Neural progenitor cell (in vitro differentiated cells): ENCODE data around the gene PTPRN2. TPM values are rescaled to one million over a fixed set of nuclear protein-coding genes. Genes with fewer than 3 reads are reported as not detected.
A peak's percentile ranks its signal among the peaks of the same experiment; 100 is the strongest.

Experiments used
- DNase-seq: peaks from one replicate; pipeline ENCODE4 v3.0.0-alpha.2; 2016; ENCODE audit warnings: low spot score
- H2AFZ ChIP-seq: fragments of 200-600 bp; sonication (generic); replicated peaks from 2 replicates; pipeline ENCODE4 v1.6.1; 2016; ENCODE audit warnings: antibody characterized with exemption
- H3F3A ChIP-seq: fragments of 200-600 bp; sonication (generic); 2 replicates; pipeline ENCODE4 v1.6.1; 2016; ENCODE audit warnings: antibody characterized with exemption, low read depth
- H3K27ac ChIP-seq: fragments of 200-600 bp; sonication (generic); 2 replicates; pipeline ENCODE4 v1.5.1; 2016; ENCODE audit warnings: mild to moderate bottlenecking
- H3K27me3 ChIP-seq: fragments of 200-600 bp; sonication (generic); 2 replicates; pipeline ENCODE4 v1.6.1; 2016; ENCODE audit warnings: mild to moderate bottlenecking, moderate library complexity
- H3K36me3 ChIP-seq: fragments of 200-600 bp; sonication (generic); 2 replicates; pipeline ENCODE4 v1.5.1; 2016
- H3K4me1 ChIP-seq: fragments of 200-600 bp; sonication (generic); 2 replicates; pipeline ENCODE4 v1.6.1; 2016; ENCODE audit warnings: mixed run types
- H3K4me2 ChIP-seq: fragments of 200-600 bp; sonication (generic); 2 replicates; pipeline ENCODE4 v1.6.1; 2016
- H3K4me3 ChIP-seq: fragments of 200-600 bp; sonication (generic); 2 replicates; pipeline ENCODE4 v1.5.1; 2016
- H3K79me2 ChIP-seq: fragments of 200-600 bp; sonication (generic); 2 replicates; pipeline ENCODE4 v1.6.1; 2016; ENCODE audit warnings: low read depth
- H3K9ac ChIP-seq: fragments of 200-600 bp; sonication (generic); 2 replicates; pipeline ENCODE4 v1.6.1; 2016
- H3K9me3 ChIP-seq: fragments of 200-600 bp; sonication (generic); 2 replicates; pipeline ENCODE4 v1.5.1; 2016; ENCODE audit warnings: low read depth
- H4K20me1 ChIP-seq: fragments of 200-600 bp; sonication (generic); 2 replicates; pipeline ENCODE4 v1.6.1; 2016; ENCODE audit warnings: low read depth
- H3K27ac Mint-ChIP-seq: 3 replicates; pipeline ENCODE4 v1.8.0; 2021; ENCODE audit warnings: mixed read lengths
- H3K27me3 Mint-ChIP-seq: 2 replicates; pipeline ENCODE4 v1.8.0; 2022; ENCODE audit warnings: low read depth, mild to moderate bottlenecking, inconsistent platforms, moderate library complexity, mixed read lengths; ENCODE audit not compliant: insufficient read depth
- H3K36me3 Mint-ChIP-seq: 3 replicates; pipeline ENCODE4 v1.8.0; 2021; ENCODE audit warnings: mixed read lengths
- H3K4me1 Mint-ChIP-seq: 3 replicates; pipeline ENCODE4 v1.8.0; 2021; ENCODE audit warnings: mixed read lengths
- H3K4me3 Mint-ChIP-seq: 3 replicates; pipeline ENCODE4 v1.8.0; 2021; ENCODE audit warnings: mild to moderate bottlenecking, moderate library complexity, mixed read lengths
- H3K9me3 Mint-ChIP-seq: 3 replicates; pipeline ENCODE4 v1.8.0; 2020; ENCODE audit warnings: mixed read lengths
- CTCF ChIP-seq: fragments of 200-600 bp; sonication (generic); IDR thresholded peaks from 2 replicates; pipeline ENCODE4 v1.5.1; 2017; ENCODE audit warnings: antibody characterized with exemption, mild to moderate bottlenecking
- EZH2 ChIP-seq: fragments of 200-600 bp; sonication (generic); IDR thresholded peaks from 2 replicates; pipeline ENCODE4 v1.6.1; 2017; ENCODE audit warnings: antibody characterized with exemption, mild to moderate bottlenecking, moderate library complexity
- EZH2phosphoT487 ChIP-seq: fragments of 200-600 bp; sonication (generic); IDR thresholded peaks from 2 replicates; pipeline ENCODE4 v1.6.1; 2017; ENCODE audit warnings: antibody characterized with exemption
- total RNA-seq: library from RNA; depleted of rRNA; stranded (reverse); fragments of >200 nt; gene quantifications from 2 replicates; pipeline ENCODE4 v1.2.3, GENCODE V29; 2015; ENCODE audit warnings: low replicate concordance

The PTPRN2 gene
- total RNA-seq, 1 donor from 2014 or later, result 3.0 TPM

GRCh38 chr7:158186864-158187693 is 400.5 kb downstream of the PTPRN2 start:
- H3K4me1 Mint-ChIP-seq, result peaks cover 9% of the 10 kb centered on the region
- no peak overlapping the region for H3K4me3 Mint-ChIP-seq
- Histone ChIP-seq H3K27me3 (no peaks in the 10 kb centered on the region), H4K20me1 (no peaks in the 10 kb centered on the region), H3F3A (no peaks in the 10 kb centered on the region), H3K9me3 (no peaks in the 10 kb centered on the region), H3K4me1 (no peaks in the 10 kb centered on the region), H3K27ac (no peak overlapping the region), H3K9ac (no peak overlapping the region), H3K79me2 (no peaks in the 10 kb centered on the region), H3K4me3 (no peak overlapping the region), H3K4me2 (no peak overlapping the region), H3K36me3 (no peaks in the 10 kb centered on the region), H2AFZ (no peak overlapping the region)
- H3K9me3 Mint-ChIP-seq, result peaks cover 3% of the 10 kb centered on the region
- H3K27ac Mint-ChIP-seq, result peak overlapping the region; percentile 82
- no peak for DNase-seq
- peaks cover 5% of the 10 kb centered on the region for H3K27me3 Mint-ChIP-seq
- no peak for TF ChIP-seq CTCF
- TF ChIP-seq EZH2, result no peak
- TF ChIP-seq EZH2phosphoT487, result no peak
- H3K36me3 Mint-ChIP-seq, result no peaks in the 10 kb centered on the region

- H3K4me3 ChIP-seq, result no peak overlapping the region
- Mint-ChIP-seq H3K27me3 (peaks cover 5% of the 10 kb centered on the region), H3K4me1 (peaks cover 9% of the 10 kb centered on the region), H3K9me3 (peaks cover 3% of the 10 kb centered on the region), H3K27ac (no peak overlapping the region), H3K4me3 (no peak overlapping the region), H3K36me3 (no peaks in the 10 kb centered on the region)
- H3K4me1 ChIP-seq, result no peaks in the 10 kb centered on the region
- no peak overlapping the region for H3K4me2 ChIP-seq
- H3K27ac ChIP-seq, result no peak overlapping the region
- TF ChIP-seq EZH2, result no peak
- no peak for TF ChIP-seq EZH2phosphoT487
- no peak for TF ChIP-seq CTCF
- H4K20me1 ChIP-seq, result no peaks in the 10 kb centered on the region
- no peaks in the 10 kb centered on the region for H3K9me3 ChIP-seq
- no peaks in the 10 kb centered on the region for H3F3A ChIP-seq
- no peaks in the 10 kb centered on the region for H3K36me3 ChIP-seq
- H3K79me2 ChIP-seq, result no peaks in the 10 kb centered on the region
- H2AFZ ChIP-seq, result no peak overlapping the region
- H3K9ac ChIP-seq, result no peak overlapping the region
- no peak for DNase-seq
- no peaks in the 10 kb centered on the region for H3K27me3 ChIP-seq
These were observed 401.2 kb downstream of the PTPRN2 start for GRCh38 chr7:158186406-158186805.

GRCh38 chr7:158185653-158186052 is 402.0 kb downstream of the PTPRN2 start:
- Mint-ChIP-seq H3K36me3 (no peaks in the 10 kb centered on the region), H3K27me3 (peaks cover 3% of the 10 kb centered on the region), H3K27ac (no peak overlapping the region), H3K4me3 (no peak overlapping the region), H3K9me3 (peaks cover 3% of the 10 kb centered on the region), H3K4me1 (peaks cover 9% of the 10 kb centered on the region)
- no peak overlapping the region for H3K9ac ChIP-seq
- no peak overlapping the region for H3K4me2 ChIP-seq
- DNase-seq, result no peak
- TF ChIP-seq EZH2phosphoT487, result no peak
- no peak for TF ChIP-seq CTCF
- no peak for TF ChIP-seq EZH2
- H3K36me3 ChIP-seq, result no peaks in the 10 kb centered on the region
- H3K4me1 ChIP-seq, result no peaks in the 10 kb centered on the region
- H3K27ac ChIP-seq, result no peak overlapping the region
- H3F3A ChIP-seq, result no peaks in the 10 kb centered on the region
- no peaks in the 10 kb centered on the region for H3K79me2 ChIP-seq
- no peaks in the 10 kb centered on the region for H4K20me1 ChIP-seq
- H2AFZ ChIP-seq, result no peak overlapping the region
- no peaks in the 10 kb centered on the region for H3K27me3 ChIP-seq
- H3K9me3 ChIP-seq, result no peaks in the 10 kb centered on the region
- no peak overlapping the region for H3K4me3 ChIP-seq
